GM21717 (cell line): ENCODE data around the gene RNF10.
"Not testable (repeated sequence)": the region's sequence is repeated elsewhere in the genome, so short reads cannot be mapped to it uniquely, and the experiment has no call there.

ENCODE experiments used
- ATAC-seq: cut with Tn5 transposase; IDR thresholded peaks from one replicate; pipeline ENCODE4 v1.9.1; 2021; ENCODE audit warnings: mild to moderate bottlenecking, moderate library complexity; ENCODE audit not compliant: unreplicated experiment

The RNF10 gene

GRCh38 chr12:120534203-120534702 is at the start of gene RNF10:
TSS of gene RNF10 (plus strand) at chr12:120534356. CDS start at chr12:120534812, 456 bp downstream.
- peak; percentile 66 for ATAC-seq

GRCh38 chr12:120485961-120486881 is 47.9 kb upstream of the RNF10 start:
- ATAC-seq: no peak

- not testable (repeated sequence) for ATAC-seq
Observed at GRCh38 chr12:120487552-120487951, 46.6 kb upstream of the RNF10 start.

- ATAC-seq: no peak
Observed at GRCh38 chr12:120488057-120488640, 46.0 kb upstream of the RNF10 start.

GRCh38 chr12:120489018-120489417 is 45.1 kb upstream of the RNF10 start:
- no peak for ATAC-seq

- no peak for ATAC-seq
Observed at GRCh38 chr12:120490325-120490724, 43.8 kb upstream of the RNF10 start.

GRCh38 chr12:120490833-120491512 is 43.2 kb upstream of the RNF10 start:
- ATAC-seq: no peak

- no peak for ATAC-seq
Observed at GRCh38 chr12:120495186-120495730, 38.9 kb upstream of the RNF10 start.

GRCh38 chr12:120495731-120496412 is 38.3 kb upstream of the RNF10 start, which contains the start of gene DYNLL1:
TSS of gene DYNLL1 (plus strand) at chr12:120496113. CDS start at chr12:120496422, 309 bp downstream.
- peak; percentile 92 for ATAC-seq

GRCh38 chr12:120496413-120497340 is 37.5 kb upstream of the RNF10 start:
- ATAC-seq: no peak

- no peak for ATAC-seq
Observed at GRCh38 chr12:120497524-120498150, 36.5 kb upstream of the RNF10 start.

GRCh38 chr12:120498870-120499515 is 35.2 kb upstream of the RNF10 start:
- ATAC-seq: no peak

GRCh38 chr12:120500581-120500980 is 33.6 kb upstream of the RNF10 start:
- ATAC-seq: no peak

GRCh38 chr12:120504587-120504986 is 29.6 kb upstream of the RNF10 start:
- ATAC-seq: no peak

- no peak for ATAC-seq
Observed at GRCh38 chr12:120508537-120508936, 25.6 kb upstream of the RNF10 start.

GRCh38 chr12:120514002-120514401 is 20.2 kb upstream of the RNF10 start:
- ATAC-seq: no peak

- ATAC-seq: no peak
Observed at GRCh38 chr12:120515496-120515895, 18.7 kb upstream of the RNF10 start.

GRCh38 chr12:120519324-120519723 is 14.8 kb upstream of the RNF10 start:
- ATAC-seq: not testable (repeated sequence)
